Measurements from ENCODE around the gene ZBTB20. TPM values are rescaled to one million over a fixed set of nuclear protein-coding genes. Genes with fewer than 3 reads are reported as not detected.

The ZBTB20 gene
- polyA plus RNA-seq, 10 donors, result 2.0 to 4.9 (median 3.7) TPM

DNA sequence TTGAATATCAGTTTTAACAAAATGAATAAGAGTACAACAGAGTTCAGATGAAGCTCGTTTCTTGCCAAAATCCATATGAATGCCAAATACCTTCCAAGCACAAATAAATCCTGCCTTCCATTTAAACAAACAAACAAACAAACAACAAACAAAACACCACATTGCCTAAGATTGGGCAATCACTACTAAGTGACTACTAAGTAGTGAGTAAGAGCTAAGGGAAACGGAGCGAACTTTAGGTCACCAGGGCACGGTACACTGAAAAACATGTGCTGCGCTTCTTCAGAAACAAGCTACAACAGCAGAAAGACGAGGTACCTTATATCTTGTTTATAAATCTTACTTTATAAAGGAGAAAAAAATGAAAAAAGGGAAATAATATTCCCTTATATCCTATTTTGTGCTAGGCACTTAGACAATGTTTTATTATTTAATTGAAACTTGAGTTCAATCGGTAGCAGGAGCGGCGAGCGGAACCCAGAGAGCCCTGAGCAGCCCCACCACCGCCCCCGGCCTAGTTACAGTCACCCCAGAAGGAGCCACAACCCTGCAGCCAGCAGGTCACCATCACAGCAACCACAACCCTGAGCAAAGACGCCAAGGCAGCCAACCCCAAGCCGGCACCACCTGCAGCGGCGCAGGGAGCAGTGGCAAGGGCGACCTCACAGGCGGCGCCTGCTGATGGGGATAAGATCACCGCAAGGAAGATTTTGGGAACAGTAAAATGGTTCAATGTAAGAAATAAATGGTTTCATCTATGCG, 216.9 kb downstream of the ZBTB20 start:
- DNase-seq, result no peak

DNA sequence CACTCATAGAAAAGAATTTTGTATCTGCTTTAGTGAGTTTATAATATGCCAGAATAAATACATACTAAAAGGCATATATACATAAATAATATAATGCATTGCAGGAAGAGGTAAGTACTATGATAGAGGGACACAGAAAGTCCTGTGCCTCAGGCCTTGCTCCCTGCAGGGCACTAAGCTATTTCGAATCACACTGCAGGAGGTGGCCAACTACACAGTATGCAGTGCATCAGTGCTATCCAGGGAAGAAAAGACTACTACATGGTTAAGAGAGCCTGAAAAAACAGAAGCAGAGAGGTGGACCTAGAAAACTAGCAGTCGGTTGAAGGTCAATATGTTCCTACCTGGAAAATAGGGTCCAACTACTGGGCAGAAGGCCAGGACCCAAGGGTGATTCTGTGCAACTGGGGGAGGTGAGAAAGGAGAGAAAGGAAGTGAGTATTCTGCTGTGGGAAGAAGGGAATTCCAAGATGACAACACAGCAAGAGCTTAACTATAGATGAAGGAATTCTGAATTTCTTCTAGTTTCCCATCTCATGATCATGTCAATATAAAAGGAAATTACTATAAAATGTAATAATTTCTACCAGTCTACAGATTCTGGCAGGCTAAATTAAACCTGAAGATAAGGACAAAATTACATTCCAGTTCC, 218.0 kb downstream of the ZBTB20 start:
- no peak for DNase-seq

DNA sequence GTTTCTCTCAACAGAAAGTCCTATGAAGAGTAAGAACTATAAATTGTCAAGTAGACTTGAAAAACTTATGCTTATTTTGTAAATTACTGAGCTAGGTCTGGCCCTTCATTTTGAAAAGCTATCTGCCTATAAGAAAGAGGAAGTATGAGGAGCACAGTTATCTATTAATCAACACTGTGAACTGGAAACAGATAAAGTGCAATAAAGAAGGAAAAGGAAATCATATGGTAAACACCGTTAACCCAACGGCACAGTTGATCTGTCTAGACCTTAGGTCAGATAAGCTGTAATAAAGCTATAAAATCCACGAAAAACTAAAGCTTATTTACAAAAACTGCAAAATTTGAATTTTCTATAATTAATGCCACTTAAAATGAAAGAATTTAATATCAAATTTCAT, 242.5 kb downstream of the ZBTB20 start:
- DNase-seq, result no peak

DNA sequence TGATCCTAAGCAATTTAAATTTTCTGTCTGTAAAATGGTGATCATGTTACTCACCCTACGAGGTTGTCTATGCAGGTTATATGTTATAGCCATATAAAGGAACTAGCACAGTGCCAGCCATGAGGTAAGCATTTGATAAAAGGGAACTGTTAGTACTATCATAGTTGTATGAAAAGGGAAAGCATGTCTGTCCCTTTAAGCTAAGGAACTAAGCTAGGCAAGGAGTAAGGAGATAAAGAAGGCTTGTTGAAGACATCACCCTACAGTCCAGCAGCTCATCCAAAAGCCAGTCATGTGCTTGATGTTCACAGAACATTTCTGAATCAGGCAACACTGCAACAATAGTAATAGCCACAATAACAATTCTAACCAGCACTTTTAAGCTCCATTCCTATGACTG, 243.9 kb downstream of the ZBTB20 start:
- no peak for DNase-seq

DNA sequence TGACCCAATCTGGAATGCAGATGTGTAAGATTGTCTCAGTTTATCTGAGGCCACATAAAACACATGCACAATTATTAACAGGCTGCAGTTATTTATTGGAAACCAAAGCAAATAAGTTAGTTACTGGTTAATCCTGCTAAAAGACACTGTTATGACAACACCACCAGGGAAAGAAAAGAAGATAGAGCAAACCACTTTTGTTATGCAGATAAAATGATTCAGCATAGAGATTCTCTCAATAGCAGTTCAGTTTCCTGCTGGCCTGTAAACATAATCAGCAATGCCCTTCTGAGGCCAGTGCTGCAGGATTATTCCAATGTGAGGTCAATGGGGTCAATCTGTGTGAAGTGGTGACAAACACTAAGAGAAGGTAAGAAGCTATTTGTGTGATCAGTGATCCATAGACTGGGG, 244.4 kb downstream of the ZBTB20 start:
- DNase-seq, result no peak

DNA sequence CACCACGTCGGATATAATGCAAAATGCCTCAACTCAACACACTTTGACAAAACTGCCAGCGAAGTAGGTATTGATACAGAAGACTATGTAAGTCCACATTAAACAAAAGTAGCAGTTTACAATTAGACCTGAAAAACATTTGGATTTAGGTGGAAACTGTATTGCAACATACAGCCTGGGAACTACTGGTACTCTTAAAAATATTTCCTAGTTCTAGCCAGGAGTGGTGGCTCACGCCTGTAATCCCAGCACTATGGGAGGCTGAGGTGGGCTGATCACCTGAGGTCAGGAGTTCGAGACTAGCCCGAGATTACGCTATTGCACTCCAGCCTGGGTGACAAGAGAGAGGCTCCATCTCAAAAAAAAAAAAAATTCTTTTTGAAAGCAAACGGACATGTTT, 246.2 kb downstream of the ZBTB20 start:
- DNase-seq, result no peak

DNA sequence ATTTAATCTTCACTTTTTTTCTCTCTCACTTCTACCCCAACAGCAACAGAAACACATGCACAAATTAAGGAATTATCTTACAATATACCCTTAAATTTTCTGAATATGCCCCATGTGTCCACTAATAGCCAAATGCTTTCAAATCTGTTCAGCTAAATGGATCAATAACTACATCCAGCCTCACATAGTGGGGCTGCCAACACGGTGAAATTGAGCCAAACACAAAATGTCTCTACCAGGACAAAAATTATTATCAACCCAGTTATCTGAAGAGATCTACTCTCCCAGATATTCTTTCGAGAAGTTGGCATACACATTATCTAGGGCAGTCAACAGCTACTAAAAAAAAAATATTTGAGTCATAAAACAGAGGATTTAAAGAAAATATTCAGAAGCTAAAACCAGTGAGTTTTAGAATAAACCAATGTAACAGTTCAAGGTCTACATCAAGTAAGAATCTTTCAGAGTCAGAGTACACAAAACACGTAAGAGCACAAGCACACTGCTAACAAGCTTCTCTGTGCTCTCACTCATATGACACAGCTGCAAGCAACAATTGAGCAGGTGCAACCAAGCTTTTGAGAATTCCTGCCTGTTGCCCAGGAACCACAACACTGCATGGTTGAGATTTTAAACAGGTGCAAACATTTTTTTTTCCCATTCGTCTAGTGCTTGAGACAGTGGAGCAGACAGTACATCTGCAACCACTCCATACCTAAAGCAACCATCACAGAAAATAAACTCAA, 247.7 kb downstream of the ZBTB20 start:
- DNase-seq, result peak; percentile 54 to 66 (median 60)

DNA sequence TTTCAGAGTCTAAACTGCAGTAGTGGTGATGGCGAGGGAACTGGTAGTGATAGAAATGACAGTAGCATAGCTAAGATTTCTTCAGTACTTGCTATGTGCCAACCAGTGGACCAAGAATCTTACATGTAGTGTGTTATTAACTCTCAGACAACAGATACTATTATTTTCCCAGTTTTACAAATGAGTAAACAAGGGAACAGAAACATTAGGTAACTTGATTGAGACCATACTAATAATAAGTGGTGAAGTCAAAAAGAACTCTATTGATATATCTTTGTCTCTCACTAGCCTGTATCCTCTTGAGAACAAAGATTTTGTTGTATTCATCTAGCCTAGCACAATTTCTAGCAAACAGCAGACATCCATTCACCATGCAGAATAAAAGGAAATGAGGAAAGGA, 250.1 kb downstream of the ZBTB20 start:
- no peak for DNase-seq

DNA sequence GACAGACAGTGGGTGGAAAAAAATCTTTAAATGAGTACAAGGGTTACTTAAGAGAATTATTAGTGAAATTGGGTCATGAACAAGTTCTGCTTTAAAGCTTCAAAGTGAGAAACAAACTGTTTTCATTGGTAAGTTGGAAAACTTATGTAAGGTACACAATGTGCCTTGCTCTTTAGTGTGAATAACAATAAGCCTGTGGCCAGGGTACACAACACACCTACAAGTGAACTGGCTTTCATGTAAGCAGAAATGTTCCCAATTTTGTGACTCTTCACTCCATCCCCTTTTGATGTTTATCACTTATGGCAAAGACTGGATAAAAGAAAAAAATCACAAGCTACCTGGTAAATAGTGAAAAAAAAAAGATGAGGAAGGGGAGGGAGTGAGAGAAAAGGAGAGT, 253.7 kb downstream of the ZBTB20 start:
- DNase-seq, result no peak

DNA sequence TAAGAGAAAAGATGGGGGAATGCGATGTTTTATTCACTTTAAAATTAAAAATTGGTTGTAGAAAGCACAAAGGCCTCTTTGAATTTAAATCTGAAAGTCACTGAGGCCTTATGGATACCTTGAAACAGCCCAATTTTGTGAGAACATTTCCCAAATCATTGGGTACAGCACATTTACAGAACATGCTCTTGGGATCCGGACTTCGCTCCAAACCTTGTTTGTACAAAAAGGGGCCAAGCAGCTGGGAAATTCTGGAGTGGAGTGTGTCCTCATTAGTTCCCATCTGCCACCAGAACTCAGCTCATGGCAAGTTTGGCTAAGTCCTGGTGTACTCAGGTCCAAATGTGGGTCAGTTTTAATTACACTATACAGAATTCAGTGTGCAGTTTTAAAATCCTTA, 254.2 kb downstream of the ZBTB20 start:
- DNase-seq, result no peak

DNA sequence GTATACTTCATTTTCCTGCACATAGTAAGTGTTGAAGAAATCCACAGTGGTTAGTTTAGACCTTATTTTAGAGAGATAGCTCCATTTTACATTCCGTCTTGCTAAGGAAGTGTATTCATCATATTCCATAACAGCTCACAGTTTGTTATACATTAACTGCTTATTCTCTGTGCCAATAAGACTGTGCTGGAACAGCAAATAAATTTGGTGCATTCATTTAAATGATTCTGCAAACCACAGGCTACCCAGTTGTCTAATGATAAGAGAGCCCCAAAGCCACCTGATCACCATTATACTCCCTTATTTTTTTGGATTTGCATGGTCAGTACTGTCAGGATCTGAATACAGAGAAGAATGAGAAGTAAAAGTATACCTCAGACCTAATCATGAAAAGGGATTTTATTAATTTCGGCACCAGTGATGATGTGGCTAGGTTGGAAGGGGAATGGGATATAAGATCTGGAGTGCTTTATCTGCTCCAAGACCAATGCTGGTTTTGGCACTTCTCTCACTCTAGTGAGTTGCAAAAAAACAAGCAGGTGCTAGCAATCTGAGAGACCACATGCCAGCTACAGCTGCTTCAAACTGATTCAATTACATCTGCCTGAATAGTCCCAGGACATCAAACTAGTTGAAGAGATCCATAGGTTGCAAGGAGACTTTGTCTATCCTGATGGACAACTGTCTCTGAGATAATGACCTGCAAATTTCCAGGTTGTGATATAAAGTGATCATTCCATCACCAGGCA, 254.8 kb downstream of the ZBTB20 start:
- DNase-seq, result peak in 2 of 3 donors; percentile 34 to 54

DNA sequence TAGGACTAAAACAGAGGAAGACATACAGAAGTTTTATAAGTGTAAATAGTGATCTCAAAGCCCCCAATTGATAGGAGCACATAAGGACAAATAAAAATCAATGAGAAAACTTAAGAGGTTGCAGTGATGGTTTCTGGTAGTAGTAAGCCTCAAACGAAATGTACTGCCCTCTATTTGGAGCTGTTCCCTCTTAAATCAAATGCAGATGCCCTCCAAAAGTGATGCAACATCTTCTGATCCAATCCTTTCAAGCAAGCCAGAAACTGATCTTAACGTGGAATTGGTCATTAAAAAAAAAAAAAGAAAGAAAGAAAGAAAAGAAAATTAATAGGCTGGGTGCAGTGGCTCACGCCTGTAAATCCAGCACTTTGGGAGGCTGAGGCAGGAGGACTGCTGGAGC, 259.3 kb downstream of the ZBTB20 start:
- DNase-seq, result no peak

DNA sequence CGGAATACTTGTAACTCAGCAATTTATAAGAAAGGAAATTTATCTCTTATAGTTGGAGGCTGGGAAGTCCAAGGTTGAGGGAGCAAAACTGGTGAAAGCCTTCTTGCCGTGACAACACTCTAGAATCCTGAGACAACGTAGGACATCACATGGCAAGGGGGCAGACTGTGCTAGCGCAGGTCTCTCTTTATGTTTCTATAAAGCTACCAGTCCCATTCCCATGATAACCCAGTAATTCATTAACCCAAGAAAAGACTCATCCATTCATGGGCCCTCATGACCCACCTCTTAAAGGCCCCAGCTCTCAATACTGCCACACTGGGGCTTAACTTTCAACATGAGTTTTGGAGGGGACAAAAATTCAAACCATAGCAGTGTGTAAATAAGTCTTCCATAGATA, 260.2 kb downstream of the ZBTB20 start:
- DNase-seq, result no peak

DNA sequence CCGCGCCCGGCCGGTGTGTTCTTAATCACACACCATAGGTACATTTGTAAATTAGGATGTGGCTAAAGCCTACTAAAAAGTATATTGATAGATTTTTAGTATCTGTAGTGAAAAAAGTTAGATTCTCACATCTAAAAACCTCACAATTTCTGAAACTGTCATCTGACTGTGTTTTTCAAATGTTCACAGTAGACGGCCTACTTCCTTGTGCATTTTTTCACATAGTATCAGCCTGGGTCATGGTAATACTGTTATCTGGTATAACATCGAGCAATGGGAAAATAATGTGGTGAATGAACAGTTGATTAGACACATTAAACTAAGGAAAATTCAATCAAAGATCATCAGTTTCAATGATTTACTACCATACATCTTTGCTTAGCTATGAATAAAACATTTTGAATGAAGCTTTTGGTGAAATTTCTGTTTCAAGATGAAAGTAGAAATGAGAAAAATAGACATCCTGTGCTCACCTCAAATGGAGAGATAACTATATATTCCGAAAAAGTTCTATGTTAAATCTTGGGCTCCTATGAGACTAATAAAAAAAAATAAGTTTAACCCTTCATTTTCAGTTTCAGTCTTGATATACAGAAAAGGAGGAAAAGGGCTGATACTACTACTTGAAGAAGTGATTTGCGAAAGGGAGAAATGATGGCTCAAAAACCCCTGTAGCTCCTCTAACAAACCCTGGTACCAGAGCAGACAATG, 262.7 kb downstream of the ZBTB20 start:
- no peak for DNase-seq

DNA sequence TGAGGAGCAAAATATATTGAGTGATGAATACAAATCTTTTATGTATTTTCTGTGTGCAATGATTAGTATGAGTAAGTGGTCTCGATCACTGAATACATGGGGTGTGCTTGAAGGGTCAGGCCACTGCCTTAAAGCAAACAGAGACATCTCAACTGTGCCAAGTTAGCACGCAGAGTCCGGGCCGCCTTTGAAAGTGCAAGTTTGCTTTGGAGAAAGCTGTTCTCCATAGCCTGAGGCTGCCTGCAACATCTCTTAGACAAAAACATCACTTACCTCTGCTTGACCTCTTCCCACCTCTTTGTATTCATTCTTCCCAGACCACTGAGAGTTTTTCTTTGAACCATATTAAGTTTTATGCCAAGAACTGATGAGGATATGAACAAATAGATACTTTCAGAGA, 267.0 kb downstream of the ZBTB20 start:
- no peak for DNase-seq

DNA sequence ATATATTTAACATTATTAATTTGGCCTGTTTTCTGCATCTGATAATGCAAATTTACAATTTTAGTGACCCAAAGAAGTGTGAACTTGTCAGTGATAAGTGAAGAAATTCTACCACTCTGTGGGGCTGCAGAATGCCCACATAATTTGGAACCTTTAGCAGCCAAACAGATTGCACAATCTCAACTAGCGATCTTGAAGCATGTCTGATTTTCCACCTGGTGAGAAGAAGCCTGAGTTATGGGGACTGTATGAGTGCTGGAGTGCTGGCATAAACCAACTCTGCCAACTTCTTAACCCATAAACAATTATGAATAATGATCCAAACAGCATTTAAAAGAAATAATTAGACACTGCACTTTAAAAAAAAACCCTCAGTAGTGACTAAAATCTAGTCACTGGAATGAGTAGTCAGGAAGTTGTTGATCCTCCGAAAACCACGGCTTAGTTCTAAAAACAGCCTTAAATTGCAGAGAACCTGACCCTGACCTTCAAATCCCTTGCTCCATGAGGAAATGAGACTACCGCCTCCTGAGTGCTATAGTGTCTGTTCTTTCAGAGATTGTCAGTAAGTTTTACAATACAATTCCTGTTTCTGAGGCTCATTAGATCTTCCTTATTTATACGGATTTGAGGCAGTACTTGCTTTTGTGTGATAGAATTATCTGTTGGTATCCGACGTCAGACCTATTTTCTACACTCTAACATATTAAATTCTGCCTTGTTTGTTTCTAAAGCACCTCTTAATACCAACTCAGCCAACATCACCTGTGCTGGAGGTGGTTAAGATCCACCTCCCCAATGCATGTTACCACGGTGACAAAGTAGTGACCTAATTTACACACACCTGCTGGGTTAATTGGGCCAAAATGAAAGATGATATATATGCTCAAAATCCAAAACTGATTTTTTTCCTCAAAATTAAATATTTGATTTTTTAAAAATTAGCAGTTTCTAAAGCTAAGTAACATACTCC, 267.7 kb downstream of the ZBTB20 start:
- peak in 1 of 3 donors; percentile 32 for DNase-seq

DNA sequence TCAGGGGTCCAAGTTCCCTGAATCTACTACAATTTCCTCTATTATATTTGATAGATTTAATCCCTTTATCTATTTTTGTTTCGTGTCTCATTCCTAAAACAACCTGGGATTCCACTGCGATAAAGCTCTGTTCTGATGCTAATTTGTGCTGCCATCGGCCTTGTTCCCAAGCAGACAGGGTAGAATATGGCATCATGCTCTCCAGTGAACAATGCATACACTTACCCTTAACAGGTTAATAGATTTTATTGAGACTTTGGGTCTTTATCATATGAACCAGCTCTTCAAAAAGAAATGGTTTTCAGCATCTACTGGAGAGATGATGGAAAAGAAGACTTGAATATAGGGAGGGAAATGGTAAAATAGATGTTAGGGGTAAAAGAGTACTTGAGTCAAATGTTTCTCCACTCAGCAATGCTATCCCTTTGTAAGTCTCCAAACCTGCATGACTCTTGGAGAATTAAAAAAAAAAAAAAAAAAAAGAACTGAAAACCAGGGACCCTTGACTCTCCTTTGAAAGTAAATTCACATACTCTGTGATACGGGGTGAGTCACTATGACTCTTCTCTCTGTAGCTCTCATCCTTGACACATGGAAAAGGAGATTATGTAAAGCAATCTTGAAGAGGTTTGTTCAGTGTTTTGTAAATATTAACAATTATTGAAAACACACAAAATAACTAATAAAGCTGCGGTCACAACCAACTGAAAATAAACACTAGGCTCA, 268.8 kb downstream of the ZBTB20 start:
- no peak for DNase-seq

DNA sequence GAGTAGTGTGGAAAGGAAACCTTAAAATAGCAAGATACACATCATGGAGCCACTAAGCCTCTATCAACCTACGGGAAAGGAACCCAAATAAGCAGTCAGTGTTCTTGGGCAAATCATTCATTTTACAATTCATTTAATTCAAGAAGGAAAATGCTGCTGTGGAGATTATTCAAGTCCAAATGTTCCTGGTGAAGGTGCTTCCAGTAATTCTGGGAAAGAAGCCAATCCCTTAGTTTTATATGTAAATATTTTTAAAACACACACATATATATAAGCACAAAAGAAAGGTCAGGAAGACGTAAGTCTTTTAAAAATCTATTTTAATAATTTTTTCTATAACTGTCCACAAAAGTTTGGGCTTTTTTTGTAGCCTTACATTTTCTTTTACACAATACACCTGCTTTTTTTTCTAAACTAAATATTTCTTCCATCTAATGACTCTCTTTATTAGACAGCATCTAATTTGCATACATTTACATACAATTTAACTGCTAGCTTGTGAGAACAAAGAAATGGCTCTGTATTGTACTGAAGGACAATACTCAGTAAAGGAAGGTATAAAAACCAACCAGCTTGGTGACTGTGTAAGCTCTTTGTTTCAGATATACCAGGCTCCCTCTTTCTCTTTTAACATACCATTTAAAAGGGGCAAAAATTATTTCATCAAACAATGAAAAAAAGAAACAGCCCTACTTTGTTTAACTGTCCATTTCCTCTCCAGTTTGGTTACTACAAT, 269.5 kb downstream of the ZBTB20 start:
- no peak for DNase-seq

DNA sequence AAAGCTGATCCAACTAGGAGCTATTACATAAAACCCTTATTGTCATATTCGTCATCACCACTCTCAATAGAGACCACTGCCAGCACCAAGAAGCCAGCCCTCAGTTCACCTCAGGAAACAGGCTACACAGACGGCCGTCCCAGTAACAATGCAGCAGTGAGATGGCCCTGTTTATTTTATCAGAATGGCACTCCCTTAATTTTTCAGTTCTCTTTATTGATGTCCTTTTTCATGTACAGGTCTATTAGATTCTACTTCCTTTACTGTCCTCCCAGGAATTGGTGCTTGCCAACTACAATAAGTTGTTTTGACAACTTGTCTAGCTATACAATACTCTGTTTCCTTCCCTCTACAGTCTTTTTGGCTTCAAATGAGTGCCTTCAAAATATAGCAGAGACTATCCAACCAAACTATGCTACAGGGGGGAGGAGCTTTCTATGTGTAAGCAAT, 272.5 kb downstream of the ZBTB20 start:
- DNase-seq, result peak in 2 of 3 donors; percentile 38 to 71

All from muscle of back (tissue), 11 donors.